Keratinocyte (primary cell): ENCODE data around the gene ORMDL2. TPM values are rescaled to one million over a fixed set of nuclear protein-coding genes. Genes with fewer than 3 reads are reported as not detected.

Experiments used
- DNase-seq: peaks from one replicate; pipeline ENCODE4 v3.0.0-alpha.2; 2011; ENCODE audit warnings: low read depth, missing footprints, low spot score
- FAIRE-seq: peaks from 2 replicates; lab custom pipeline; 2011; peaks lifted over from hg19 to GRCh38; lab: Jason Lieb, UNC
- H2AFZ ChIP-seq: 2 replicates; pipeline ENCODE4 v1.6.0; 2012; ENCODE audit warnings: low read length, control low read depth, inconsistent platforms; ENCODE audit not compliant: control insufficient read depth
- H3K27ac ChIP-seq: 2 replicates; pipeline ENCODE4 v1.5.1; 2011; ENCODE audit warnings: low read length; ENCODE audit not compliant: control insufficient read depth, insufficient read depth
- H3K27me3 ChIP-seq: 3 replicates; pipeline ENCODE4 v1.6.0; 2011; ENCODE audit warnings: low read length; ENCODE audit not compliant: control insufficient read depth, insufficient read depth; ENCODE audit errors: extremely low read depth
- H3K36me3 ChIP-seq, 2 experiments: 2 replicates in 1 of 2; 3 replicates in 1 of 2; pipeline ENCODE4 v1.5.1; 2011; ENCODE audit warnings: low read length in 2 of 2, mild to moderate bottlenecking in 1 of 2; ENCODE audit not compliant: control insufficient read depth in 2 of 2, insufficient read depth in 2 of 2; ENCODE audit errors: extremely low read depth in 1 of 2
- H3K4me1 ChIP-seq: 3 replicates; pipeline ENCODE4 v1.5.1; 2011; ENCODE audit warnings: low read length; ENCODE audit not compliant: control insufficient read depth, insufficient read depth; ENCODE audit errors: extremely low read depth
- H3K4me2 ChIP-seq: 3 replicates; pipeline ENCODE4 v1.6.0; 2011; ENCODE audit warnings: low read depth, low read length; ENCODE audit not compliant: control insufficient read depth, insufficient read depth; ENCODE audit errors: extremely low read depth
- H3K4me3 ChIP-seq, 3 experiments: fragments of 200-600 bp in 1 of 3; sonication (generic) in 1 of 3; 2 replicates in 2 of 3; 3 replicates in 1 of 3; pipeline ENCODE4 v1.5.1; 2011 to 2016; ENCODE audit warnings: low read length in 3 of 3, mild to moderate bottlenecking in 3 of 3, control low read depth in 2 of 3, inconsistent platforms in 1 of 3, low read depth in 1 of 3, mixed read lengths in 1 of 3, mixed run types in 1 of 3, moderate library complexity in 1 of 3; ENCODE audit not compliant: control insufficient read depth in 2 of 3, insufficient read depth in 2 of 3; ENCODE audit errors: extremely low read depth in 1 of 3
- H3K79me2 ChIP-seq: 2 replicates; pipeline ENCODE4 v1.6.0; 2012; ENCODE audit warnings: low read length; ENCODE audit not compliant: control insufficient read depth, insufficient read depth
- H3K9ac ChIP-seq: 3 replicates; pipeline ENCODE4 v1.6.0; 2011; ENCODE audit warnings: low read length; ENCODE audit not compliant: control insufficient read depth, insufficient read depth; ENCODE audit errors: extremely low read depth
- H3K9me1 ChIP-seq: 3 replicates; pipeline ENCODE4 v1.6.0; 2011; ENCODE audit warnings: low read length; ENCODE audit not compliant: control insufficient read depth, insufficient read depth; ENCODE audit errors: extremely low read depth
- H3K9me3 ChIP-seq: 2 replicates; pipeline ENCODE4 v1.5.1; 2012; ENCODE audit warnings: low read depth, low read length; ENCODE audit not compliant: control insufficient read depth
- H4K20me1 ChIP-seq: 3 replicates; pipeline ENCODE4 v1.6.0; 2011; ENCODE audit warnings: low read length; ENCODE audit not compliant: control insufficient read depth, insufficient read depth; ENCODE audit errors: extremely low read depth
- EZH2 ChIP-seq: IDR thresholded peaks from one replicate; pipeline ENCODE4 v1.6.1; 2012; ENCODE audit warnings: inconsistent platforms, mild to moderate bottlenecking, low read length, moderate library complexity
- dilution Hi-C: fragments of 300-500 bp; cut with MboI; formaldehyde crosslinking; loops from one replicate; pipeline ENCODE4 v1.7.0; 2020; ENCODE audit warnings: low sequenced_read_pairs; ENCODE audit not compliant: extremely low pct_ligation_motif_present
- polyA plus RNA-seq, 5 experiments: library from polyadenylated mRNA; depleted of rRNA in 3 of 5; stranded (reverse) in 3 of 5; stranded (forward) in 1 of 5; unstranded in 1 of 5; fragments of >200 nt; gene quantifications; 1 replicate in 1 of 5; 2 replicates in 3 of 5; 3 replicates in 1 of 5; pipeline versions ENCODE4 v1.2.1 to v1.2.3, GENCODE V29; 2011 to 2012; ENCODE audit warnings: missing spikeins in 2 of 5, low read depth in 1 of 5, low replicate concordance in 1 of 5
- TF ChIP-seq, protein P1 (sequence below), 3 experiments: IDR thresholded peaks in 1 of 3; conservative IDR thresholded peaks in 1 of 3; optimal IDR thresholded peaks in 1 of 3; 2 replicates in 2 of 3; 3 replicates in 1 of 3; pipeline versions ENCODE3 to v1.5.1; 2011; ENCODE audit warnings: low read length in 3 of 3, mild to moderate bottlenecking in 3 of 3, moderate library complexity in 2 of 3, control low read depth in 1 of 3, inconsistent platforms in 1 of 3; ENCODE audit not compliant: insufficient read depth in 2 of 3; ENCODE audit errors: extremely low read depth in 1 of 3

The ORMDL2 gene
- polyA plus RNA-seq, 1 donor (not counting 4 experiments of a cell fraction or from before 2014, with no cell fraction given) = 129 TPM

DNA sequence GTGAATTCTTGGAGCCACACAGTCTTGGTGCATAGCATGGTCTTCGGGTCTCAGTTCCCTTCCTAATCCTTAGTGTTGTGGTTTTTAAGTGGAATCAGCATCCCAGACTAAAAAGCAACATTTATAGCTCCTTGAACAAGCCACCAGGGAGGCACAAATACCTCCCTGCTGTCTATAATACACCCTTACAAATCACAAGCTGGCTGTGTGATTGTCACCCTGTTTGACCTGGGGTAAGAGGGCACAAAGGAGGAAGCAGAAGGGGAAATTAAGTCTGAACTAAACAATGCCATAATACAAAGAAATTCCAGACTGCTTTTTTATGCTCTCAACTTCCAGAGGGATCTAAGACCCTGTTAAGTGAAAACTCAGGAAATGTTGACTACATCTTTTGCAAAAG is 32.6 kb downstream of the ORMDL2 start:
- Histone ChIP-seq H3K4me1 (peaks cover 9% of the 10 kb centered on the region), H3K79me2 (no peaks in the 10 kb centered on the region), H3K27ac (no peak overlapping the region), H3K4me2 (no peak overlapping the region), H3K4me3 (no peak overlapping the region), H3K9me1 (no peaks in the 10 kb centered on the region), H4K20me1 (no peaks in the 10 kb centered on the region), H3K36me3 (no peaks in the 10 kb centered on the region), H3K27me3 (no peaks in the 10 kb centered on the region), H3K9ac (no peak overlapping the region), H2AFZ (no peak overlapping the region), H3K9me3 (no peaks in the 10 kb centered on the region)
- no peak for DNase-seq
- dilution Hi-C loops = no loop called here
- no peak for FAIRE-seq
- TF ChIP-seq EZH2 = no peak
- TF ChIP-seq, protein P1, sequence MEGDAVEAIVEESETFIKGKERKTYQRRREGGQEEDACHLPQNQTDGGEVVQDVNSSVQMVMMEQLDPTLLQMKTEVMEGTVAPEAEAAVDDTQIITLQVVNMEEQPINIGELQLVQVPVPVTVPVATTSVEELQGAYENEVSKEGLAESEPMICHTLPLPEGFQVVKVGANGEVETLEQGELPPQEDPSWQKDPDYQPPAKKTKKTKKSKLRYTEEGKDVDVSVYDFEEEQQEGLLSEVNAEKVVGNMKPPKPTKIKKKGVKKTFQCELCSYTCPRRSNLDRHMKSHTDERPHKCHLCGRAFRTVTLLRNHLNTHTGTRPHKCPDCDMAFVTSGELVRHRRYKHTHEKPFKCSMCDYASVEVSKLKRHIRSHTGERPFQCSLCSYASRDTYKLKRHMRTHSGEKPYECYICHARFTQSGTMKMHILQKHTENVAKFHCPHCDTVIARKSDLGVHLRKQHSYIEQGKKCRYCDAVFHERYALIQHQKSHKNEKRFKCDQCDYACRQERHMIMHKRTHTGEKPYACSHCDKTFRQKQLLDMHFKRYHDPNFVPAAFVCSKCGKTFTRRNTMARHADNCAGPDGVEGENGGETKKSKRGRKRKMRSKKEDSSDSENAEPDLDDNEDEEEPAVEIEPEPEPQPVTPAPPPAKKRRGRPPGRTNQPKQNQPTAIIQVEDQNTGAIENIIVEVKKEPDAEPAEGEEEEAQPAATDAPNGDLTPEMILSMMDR (optimal IDR thresholded peaks at IDR 0.05 in 1 of 3, IDR thresholded peaks at IDR 0.05 in 1 of 3, conservative IDR thresholded peaks at IDR 0.05 in 1 of 3; ENCODE audit: extremely low read depth in 1 of 3, insufficient read depth in 2 of 3, low read length in 3 of 3) = no peak

DNA sequence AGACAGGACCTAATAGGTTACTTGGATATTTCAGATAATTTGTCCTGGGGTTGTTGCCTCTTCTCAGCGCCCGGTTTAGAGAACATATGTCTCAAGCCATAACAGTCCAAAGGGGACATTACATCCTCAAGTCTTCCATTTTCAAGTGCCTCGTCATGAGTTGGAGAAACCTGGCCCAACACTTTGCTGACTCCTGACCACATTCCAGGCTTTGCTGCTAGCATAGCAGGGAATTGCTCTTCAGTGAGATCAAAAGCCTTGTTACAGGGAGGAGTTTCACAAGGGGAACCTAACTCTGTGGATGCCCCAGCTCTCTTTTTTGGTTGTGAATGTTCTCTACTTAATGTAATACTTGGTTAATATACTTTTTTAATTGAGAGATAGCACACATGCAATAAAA is 33.1 kb downstream of the ORMDL2 start:
- no peaks in the 10 kb centered on the region for H3K36me3 ChIP-seq
- H3K4me1 ChIP-seq = peaks cover 9% of the 10 kb centered on the region
- TF ChIP-seq, protein P1 (optimal IDR thresholded peaks at IDR 0.05 in 1 of 3, IDR thresholded peaks at IDR 0.05 in 1 of 3, conservative IDR thresholded peaks at IDR 0.05 in 1 of 3; ENCODE audit: extremely low read depth in 1 of 3, insufficient read depth in 2 of 3, low read length in 3 of 3) = no peak
- no peak for TF ChIP-seq EZH2
- dilution Hi-C loops = no loop called here
- H2AFZ ChIP-seq = no peak overlapping the region
- H3K9me3 ChIP-seq = no peaks in the 10 kb centered on the region
- H3K27ac ChIP-seq = no peak overlapping the region
- H3K4me3 ChIP-seq = no peak overlapping the region
- no peak overlapping the region for H3K9ac ChIP-seq
- DNase-seq = no peak
- H3K27me3 ChIP-seq = no peaks in the 10 kb centered on the region
- no peak overlapping the region for H3K4me2 ChIP-seq
- H3K9me1 ChIP-seq = no peaks in the 10 kb centered on the region
- no peaks in the 10 kb centered on the region for H4K20me1 ChIP-seq
- FAIRE-seq = no peak
- no peaks in the 10 kb centered on the region for H3K79me2 ChIP-seq
